22Rv1 (cell line): ENCODE measurements around the gene GRAMD4.

Experiments used
- H3K27ac ChIP-seq: fragments of 450-650 bp; 2 replicates; pipeline ENCODE4 v1.5.1; 2017
- ZFX ChIP-seq: fragments of 450-650 bp; IDR thresholded peaks from 2 replicates; pipeline ENCODE4 v1.6.1; 2017; ENCODE audit warnings: antibody characterized with exemption, borderline replicate concordance
- TF ChIP-seq, protein P1 (sequence below): fragments of 450-650 bp; IDR thresholded peaks from 2 replicates; pipeline ENCODE4 v1.5.1; 2017; ENCODE audit warnings: mild to moderate bottlenecking

Gene GRAMD4

DNA sequence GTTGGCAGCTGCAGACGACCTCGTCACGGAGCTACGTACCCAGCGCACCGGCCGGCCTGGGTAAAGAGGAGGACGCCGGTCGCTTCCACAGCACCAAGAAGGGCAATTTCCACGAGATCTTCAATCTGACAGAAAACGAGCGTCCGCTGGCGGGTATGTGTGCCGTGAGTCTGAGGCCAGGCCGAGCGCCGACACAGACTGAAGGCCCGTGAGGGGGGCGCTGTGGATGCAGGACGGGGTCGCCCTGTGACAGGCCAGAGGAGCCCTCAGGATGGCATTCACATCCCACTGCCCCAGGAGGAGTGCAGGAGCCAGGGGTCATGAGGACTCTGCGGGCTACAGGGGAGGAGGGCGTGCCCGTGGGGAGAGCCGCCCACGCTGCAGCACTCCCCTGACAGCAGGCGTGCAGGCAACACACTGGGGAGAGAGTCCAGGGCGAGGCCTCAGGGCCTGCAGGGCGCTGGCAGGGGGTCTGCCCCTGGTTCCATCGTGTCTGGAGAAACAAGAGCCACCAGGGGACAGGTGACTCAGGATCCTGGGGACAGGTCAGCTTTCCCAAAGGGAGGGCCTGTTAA is 53.6 kb downstream of the GRAMD4 start:
- no peak for TF ChIP-seq ZFX
- TF ChIP-seq, protein P1, sequence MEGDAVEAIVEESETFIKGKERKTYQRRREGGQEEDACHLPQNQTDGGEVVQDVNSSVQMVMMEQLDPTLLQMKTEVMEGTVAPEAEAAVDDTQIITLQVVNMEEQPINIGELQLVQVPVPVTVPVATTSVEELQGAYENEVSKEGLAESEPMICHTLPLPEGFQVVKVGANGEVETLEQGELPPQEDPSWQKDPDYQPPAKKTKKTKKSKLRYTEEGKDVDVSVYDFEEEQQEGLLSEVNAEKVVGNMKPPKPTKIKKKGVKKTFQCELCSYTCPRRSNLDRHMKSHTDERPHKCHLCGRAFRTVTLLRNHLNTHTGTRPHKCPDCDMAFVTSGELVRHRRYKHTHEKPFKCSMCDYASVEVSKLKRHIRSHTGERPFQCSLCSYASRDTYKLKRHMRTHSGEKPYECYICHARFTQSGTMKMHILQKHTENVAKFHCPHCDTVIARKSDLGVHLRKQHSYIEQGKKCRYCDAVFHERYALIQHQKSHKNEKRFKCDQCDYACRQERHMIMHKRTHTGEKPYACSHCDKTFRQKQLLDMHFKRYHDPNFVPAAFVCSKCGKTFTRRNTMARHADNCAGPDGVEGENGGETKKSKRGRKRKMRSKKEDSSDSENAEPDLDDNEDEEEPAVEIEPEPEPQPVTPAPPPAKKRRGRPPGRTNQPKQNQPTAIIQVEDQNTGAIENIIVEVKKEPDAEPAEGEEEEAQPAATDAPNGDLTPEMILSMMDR = no peak
- no peak overlapping the region for H3K27ac ChIP-seq

DNA sequence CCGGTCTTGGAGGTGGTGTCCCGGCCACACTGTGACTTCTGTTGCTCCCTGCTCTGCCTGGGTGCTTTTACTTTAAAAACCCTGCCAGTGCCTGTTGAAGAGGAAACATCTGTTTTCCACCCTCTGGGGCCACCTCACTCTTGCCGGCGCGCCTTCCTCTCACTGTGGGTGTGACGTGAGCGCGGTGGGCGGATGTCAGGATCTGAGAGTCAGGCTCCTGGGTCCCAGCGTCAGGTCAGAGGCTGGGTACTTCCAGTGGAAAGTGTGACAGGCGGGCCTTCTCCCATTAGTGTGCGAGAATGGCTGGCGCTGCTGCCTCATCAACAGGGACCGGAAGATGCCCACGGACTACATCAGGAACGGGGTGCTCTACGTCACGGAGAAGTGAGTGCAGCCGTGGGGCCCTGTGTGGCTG is 54.2 kb downstream of the GRAMD4 start:
- TF ChIP-seq, protein P1 = no peak
- TF ChIP-seq ZFX = no peak
- H3K27ac ChIP-seq = no peak overlapping the region

DNA sequence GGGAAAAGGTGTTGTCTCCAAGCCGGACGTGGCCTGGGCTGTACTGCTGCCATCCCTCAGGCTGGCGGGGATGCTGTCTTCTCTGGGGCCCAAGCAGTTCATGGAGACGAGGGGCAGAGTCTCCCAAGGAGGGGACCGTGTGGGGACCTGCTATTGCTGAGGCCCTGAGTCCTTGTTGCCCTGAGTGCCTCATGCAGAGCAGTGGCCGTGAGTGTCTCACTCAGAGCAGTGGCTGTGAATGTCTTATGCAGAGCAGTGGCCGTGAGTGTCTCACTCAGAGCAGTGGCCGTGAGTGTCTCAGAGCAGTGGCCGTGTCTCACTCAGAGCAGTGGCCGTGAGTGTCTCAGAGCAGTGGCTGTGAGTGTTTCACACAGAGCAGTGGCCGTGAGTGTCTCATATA is 54.7 kb downstream of the GRAMD4 start:
- no peak overlapping the region for H3K27ac ChIP-seq
- TF ChIP-seq, protein P1 = no peak
- TF ChIP-seq ZFX = no peak

DNA sequence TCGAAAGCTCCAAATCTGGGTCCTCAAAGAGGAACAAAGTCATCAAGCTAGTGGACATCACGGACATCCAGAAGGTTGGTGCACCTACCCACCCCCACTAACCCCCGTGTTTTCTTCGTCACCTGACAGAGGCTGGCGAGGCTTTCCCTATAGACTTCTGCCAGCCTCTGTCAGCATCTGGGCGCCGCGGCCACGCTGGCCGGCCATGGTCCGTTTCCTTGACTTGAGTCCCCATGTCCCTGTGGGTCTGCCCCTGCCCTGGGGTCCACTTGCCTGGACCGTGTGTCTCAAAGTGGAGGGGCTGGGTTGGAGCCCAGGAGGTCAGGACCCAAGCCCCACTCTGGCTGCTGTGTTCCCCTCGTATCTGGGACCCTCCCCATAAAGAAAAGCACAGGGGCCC is 55.3 kb downstream of the GRAMD4 start:
- H3K27ac ChIP-seq = no peak overlapping the region
- TF ChIP-seq, protein P1 = no peak
- TF ChIP-seq ZFX = no peak

DNA sequence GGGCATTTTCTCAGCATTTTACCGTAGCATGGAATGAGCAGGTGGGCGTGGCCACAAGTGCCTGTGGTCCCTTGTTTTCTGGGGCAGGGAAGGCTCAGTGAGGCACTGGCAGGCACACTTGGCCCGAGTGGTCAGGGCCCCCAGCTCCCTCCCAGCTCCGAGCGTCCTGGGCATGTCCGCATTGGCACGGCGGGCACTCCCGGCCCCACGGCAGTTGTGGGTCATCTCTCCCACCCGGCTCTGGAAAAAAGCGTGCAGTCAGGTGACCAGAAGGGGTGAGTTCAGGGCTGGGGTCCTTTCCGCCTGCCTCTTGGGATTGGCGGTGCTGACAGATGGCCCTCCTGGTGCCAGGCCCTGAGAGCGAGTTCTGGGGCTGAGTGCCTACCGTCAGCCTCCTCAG is 55.8 kb downstream of the GRAMD4 start:
- TF ChIP-seq, protein P1 = no peak
- no peak for TF ChIP-seq ZFX
- H3K27ac ChIP-seq = no peak overlapping the region

DNA sequence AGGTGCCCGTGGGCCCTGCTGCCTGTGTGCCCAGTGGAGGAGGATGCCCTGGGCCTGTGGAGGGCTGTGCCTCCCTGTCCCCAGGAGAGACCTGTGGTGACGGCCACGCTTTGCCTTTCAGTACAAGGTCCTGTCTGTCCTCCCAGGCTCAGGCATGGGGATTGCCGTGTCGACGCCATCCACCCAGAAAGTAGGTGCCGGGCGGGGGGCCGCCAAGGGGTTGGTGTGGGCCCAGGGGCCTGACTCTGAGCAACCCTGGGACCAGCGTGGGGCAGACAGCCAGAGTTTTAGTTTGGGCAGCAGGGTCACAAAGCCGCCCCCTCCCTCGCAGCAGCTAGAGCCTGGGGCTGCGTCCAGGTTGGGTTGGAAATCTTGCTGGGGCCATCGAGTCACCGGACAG is 56.3 kb downstream of the GRAMD4 start:
- TF ChIP-seq, protein P1 = no peak
- no peak for TF ChIP-seq ZFX
- no peak overlapping the region for H3K27ac ChIP-seq

DNA sequence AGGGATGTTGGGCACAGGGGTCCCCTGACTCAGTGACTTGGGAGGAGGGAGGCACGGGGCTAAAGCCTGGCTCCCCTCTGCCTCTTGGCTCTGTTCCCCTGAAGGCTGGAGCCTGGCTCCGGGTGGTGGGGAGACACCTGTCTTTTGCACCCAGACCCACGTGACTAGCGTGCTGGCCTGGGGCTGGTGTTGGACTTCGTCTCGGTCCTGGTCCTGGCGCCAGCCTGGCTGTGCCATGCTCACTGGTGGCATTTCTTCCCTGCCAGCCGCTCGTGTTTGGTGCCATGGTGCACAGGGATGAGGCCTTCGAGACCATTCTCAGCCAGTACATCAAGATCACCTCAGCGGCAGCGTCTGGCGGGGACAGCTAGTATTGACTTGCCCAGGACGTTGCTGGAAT is 56.7 kb downstream of the GRAMD4 start:
- no peak overlapping the region for H3K27ac ChIP-seq
- no peak for TF ChIP-seq ZFX
- TF ChIP-seq, protein P1 = no peak
